HCEC 1CT (cell line): ENCODE data around the gene CCNG1.
"Not testable (repeated sequence)": the region's sequence is repeated elsewhere in the genome, so short reads cannot be mapped to it uniquely, and the experiment has no call there.

Experiments used
- DNase-seq: peaks from one replicate; pipeline ENCODE4 v3.0.0-alpha.2; 2017

The CCNG1 gene, protein sequence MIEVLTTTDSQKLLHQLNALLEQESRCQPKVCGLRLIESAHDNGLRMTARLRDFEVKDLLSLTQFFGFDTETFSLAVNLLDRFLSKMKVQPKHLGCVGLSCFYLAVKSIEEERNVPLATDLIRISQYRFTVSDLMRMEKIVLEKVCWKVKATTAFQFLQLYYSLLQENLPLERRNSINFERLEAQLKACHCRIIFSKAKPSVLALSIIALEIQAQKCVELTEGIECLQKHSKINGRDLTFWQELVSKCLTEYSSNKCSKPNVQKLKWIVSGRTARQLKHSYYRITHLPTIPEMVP

GRCh38 chr5:163437309-163438182 is at the start of gene CCNG1:
TSS of gene CCNG1 (plus strand) at chr5:163437595. CDS start at chr5:163439257, 1,662 bp downstream.
- DNase-seq: peak; percentile 97

GRCh38 chr5:163395792-163396191 is 41.6 kb upstream of the CCNG1 start:
- no peak for DNase-seq

- not testable (repeated sequence) for DNase-seq
Measured at GRCh38 chr5:163396818-163397340, 40.5 kb upstream of the CCNG1 start.

DNA sequence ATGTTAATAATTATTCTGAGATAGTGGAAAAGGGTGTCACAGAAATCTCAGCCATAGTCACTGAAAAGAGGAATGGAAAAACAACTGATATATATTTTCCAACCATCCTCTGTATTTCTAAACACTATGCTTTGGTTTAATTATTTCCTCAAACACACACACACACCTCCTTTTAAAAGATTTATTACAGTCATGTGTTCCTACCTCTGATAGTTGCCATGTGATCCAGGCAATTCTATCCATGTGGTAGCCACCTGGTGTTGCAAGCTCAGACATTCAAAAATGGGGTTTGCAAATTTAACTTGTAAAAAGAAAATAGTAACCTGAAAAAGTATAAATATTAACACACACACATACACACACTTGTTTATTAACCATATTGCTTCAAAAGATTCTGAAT is 40.0 kb upstream of the CCNG1 start:
- DNase-seq: no peak

GRCh38 chr5:163399923-163400322 is 37.5 kb upstream of the CCNG1 start:
- DNase-seq: no peak

DNA sequence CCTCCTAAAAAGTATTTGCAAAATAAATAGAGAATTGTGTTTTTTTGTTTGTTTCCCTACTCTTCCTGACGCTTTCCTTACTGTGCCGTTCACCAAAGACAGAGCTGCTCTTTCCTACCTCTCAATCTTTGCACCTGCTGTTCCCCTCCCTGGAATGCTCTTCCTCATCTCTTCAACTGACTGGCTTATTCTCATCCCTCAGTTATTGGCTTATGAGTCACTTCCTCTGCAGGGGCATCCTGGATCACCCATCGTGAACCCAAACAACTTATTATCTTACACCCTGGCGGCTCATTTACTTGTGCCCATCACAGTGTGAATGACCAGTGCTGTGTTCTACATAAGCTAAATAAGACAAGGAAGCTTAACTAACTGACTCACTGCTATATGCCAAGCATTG is 36.1 kb upstream of the CCNG1 start:
- DNase-seq: no peak

- no peak for DNase-seq
Measured at GRCh38 chr5:163402007-163402406, 35.4 kb upstream of the CCNG1 start.

GRCh38 chr5:163404364-163405173 is 32.8 kb upstream of the CCNG1 start:
- no peak for DNase-seq

- DNase-seq: no peak
Measured at GRCh38 chr5:163407034-163407655, 30.2 kb upstream of the CCNG1 start.

DNA sequence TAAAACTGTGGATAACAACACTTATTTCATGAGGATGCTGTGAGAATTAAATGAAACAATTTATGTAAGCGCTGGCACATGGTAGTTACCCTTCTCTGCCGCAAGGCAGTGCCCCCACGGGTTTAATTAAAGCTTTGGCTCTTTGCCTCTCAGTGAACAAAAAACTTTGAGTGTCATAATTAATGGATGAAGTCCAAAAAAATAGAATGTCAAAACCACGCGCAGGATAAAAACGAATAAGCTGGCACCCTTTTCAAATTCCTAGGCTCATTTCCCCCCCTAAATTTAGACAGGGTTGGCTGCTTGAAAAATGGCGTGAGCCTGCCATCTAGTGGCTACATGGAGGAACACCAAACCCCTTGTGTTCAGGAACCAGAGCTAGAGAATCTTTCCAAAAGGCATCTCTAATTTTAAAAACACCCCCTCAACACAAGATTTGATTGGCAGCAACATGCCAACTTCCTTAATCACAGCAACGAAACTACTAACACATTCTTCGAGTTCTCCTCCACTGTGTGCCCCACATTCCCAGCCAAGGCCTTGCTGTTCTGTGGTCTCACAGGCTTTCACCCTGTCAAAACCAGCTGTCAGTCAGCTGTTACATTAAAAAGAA is 29.0 kb upstream of the CCNG1 start:
- DNase-seq: peak; percentile 43

- no peak for DNase-seq
Measured at GRCh38 chr5:163409384-163409783, 28.0 kb upstream of the CCNG1 start.

DNA sequence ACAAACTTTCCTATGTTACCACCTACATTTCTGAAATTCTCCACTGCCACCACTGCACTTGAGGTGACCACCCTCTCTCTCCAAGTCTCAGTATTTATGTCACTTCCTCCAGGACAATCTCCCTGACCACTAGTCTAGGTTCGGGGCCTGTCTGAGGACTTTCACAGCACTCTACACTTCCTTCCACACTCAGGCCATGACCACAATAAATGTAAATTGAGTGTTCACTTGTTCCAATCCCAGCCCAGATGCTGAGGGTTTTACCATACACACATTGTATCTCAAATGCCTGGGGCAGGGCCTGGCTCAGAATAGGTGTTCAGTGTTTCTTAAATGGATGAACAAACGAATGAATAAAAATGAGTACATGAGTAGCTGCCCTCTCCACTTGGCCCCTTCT is 26.9 kb upstream of the CCNG1 start:
- no peak for DNase-seq

- not testable (repeated sequence) for DNase-seq
Measured at GRCh38 chr5:163415673-163416072, 21.7 kb upstream of the CCNG1 start.

DNA sequence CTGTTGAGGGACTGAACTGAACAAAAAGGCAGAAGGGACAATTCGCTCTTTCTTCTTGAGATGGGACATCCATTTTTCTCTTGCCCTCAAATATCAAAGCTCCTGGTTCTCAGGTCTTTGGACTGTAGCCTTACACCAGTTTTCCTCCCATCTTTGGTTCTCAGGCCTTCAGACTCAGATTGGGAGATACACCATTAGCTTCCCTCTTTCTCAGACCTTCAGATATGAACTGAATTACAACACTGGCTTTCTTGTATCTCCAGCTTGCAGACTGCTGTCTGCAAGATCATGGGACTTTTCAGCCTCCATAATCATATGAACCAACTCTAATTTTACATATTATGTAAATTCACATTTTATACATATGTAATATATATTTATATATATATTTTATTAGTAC is 12.6 kb upstream of the CCNG1 start:
- no peak for DNase-seq

GRCh38 chr5:163426128-163426527 is 11.3 kb upstream of the CCNG1 start:
- not testable (repeated sequence) for DNase-seq

- DNase-seq: no peak
Measured at GRCh38 chr5:163432544-163432943, 4.9 kb upstream of the CCNG1 start.

GRCh38 chr5:163433271-163433670 is 4.1 kb upstream of the CCNG1 start:
- no peak for DNase-seq

DNA sequence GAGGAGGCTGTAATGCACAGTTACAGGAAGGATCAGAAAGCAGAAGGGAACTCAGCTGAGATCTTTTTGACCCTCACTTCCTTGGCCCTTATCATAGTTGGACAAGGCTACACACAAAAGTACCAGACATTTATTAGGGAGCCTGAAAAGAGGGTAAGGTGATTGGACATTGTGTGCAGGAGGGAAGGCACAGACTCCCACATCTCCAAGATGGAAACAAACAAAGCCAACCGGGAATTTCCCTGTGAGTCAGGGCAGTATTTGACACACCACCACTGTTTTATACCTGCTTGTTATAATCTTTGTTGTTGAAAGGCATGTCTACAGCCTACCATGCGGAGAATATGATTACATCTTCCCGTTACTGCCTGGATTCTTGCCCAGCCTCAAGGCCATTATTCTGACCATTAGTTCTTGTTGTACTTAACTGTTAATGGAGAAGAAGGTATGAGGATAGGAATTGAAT is 3.0 kb upstream of the CCNG1 start:
- no peak for DNase-seq

DNA sequence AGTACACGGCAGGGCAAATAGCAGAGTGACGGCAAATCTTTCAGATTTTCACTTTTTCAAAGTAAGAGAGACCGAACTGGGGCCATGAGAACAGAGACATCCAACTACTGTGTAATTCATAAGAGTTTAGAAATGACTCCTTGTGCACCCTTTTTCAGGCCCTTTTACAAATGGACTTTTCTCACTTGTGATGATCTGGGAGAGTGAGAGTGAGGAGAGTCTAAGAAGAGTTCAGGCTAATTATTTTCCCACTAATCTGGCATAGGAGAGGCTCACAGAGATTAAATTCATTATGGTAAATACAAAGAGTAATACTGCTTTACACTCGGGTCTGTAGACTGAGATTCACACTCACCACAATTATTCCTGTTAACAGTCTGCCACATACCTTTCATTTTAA is 880 bp upstream of the CCNG1 start:
- no peak for DNase-seq

DNA sequence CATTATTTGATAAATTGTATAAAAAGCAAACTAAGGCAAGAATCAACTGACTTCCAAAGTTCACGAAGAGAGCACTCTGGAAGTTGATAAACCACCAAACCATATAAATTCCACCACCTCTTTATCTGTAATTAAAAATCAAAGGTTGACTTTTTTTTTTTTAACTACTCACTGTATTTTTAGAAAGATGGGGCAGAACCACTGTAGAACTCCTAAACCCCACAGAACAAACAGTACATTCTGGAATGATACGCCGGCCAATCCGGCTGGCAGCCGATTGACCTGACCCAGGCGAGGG is 435 bp upstream of the CCNG1 start:
- DNase-seq: no peak

GRCh38 chr5:163439092-163439425 is 1.7 kb downstream of the CCNG1 start:
- DNase-seq: no peak

DNA sequence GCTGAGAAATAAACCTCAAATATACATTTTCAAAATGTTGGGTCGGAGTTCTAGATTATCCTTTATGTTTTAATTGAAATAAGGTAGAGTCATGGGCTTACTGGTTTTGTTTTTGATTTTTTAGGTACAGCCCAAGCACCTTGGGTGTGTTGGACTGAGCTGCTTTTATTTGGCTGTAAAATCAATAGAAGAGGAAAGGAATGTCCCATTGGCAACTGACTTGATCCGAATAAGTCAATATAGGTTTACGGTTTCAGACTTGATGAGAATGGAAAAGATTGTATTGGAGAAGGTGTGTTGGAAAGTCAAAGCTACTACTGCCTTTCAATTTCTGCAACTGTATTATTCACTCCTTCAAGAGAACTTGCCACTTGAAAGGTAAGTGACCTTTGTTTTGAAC is 3.6 kb downstream of the CCNG1 start:
- DNase-seq: no peak
